HG03354 (cell line): Measurements from ENCODE around the gene TUT4.

ENCODE experiments used
- ATAC-seq: cut with Tn5 transposase; IDR thresholded peaks from one replicate; pipeline ENCODE4 v1.9.1; 2021; ENCODE audit warnings: mild to moderate bottlenecking; ENCODE audit not compliant: unreplicated experiment, poor library complexity, severe bottlenecking

The TUT4 gene

GRCh38 chr1:52544665-52545525 lies 8.0 kb downstream of the TUT4 start:
- ATAC-seq, result no peak

GRCh38 chr1:52542085-52542688 lies 10.7 kb downstream of the TUT4 start:
- ATAC-seq, result no peak

- no peak for ATAC-seq
These were observed 17.7 kb downstream of the TUT4 start for GRCh38 chr1:52534928-52535764.

GRCh38 chr1:52533713-52534112 lies 19.2 kb downstream of the TUT4 start:
- no peak for ATAC-seq

- ATAC-seq, result no peak
These were observed 20.1 kb downstream of the TUT4 start for GRCh38 chr1:52532731-52533327.

GRCh38 chr1:52532247-52532646 lies 20.6 kb downstream of the TUT4 start:
- no peak for ATAC-seq

- no peak for ATAC-seq
These were observed 21.5 kb downstream of the TUT4 start for GRCh38 chr1:52531249-52531872.

GRCh38 chr1:52530563-52531144 lies 22.2 kb downstream of the TUT4 start:
- no peak for ATAC-seq

GRCh38 chr1:52523376-52523775 lies 29.5 kb downstream of the TUT4 start:
- ATAC-seq, result no peak

- no peak for ATAC-seq
These were observed 32.7 kb downstream of the TUT4 start for GRCh38 chr1:52520148-52520547.

GRCh38 chr1:52518962-52519361 lies 33.9 kb downstream of the TUT4 start:
- no peak for ATAC-seq

- ATAC-seq, result no peak
These were observed 40.9 kb downstream of the TUT4 start for GRCh38 chr1:52511851-52512615.

GRCh38 chr1:52511439-52511838 lies 41.5 kb downstream of the TUT4 start:
- no peak for ATAC-seq

- ATAC-seq, result no peak
These were observed 45.9 kb downstream of the TUT4 start for GRCh38 chr1:52506920-52507546.

GRCh38 chr1:52506349-52506748 lies 46.5 kb downstream of the TUT4 start:
- no peak for ATAC-seq

- no peak for ATAC-seq
These were observed 48.2 kb downstream of the TUT4 start for GRCh38 chr1:52504720-52505119.

- ATAC-seq, result no peak
These were observed 49.2 kb downstream of the TUT4 start for GRCh38 chr1:52503706-52504105.

GRCh38 chr1:52502789-52503188 lies 50.1 kb downstream of the TUT4 start:
- ATAC-seq, result no peak
